HEK293 (cell line): Measurements from ENCODE around the gene GNA12.

Experiments
- CTCF ChIA-PET: fragments of 350-600 bp; formaldehyde crosslinking; extraction: SDS; loops from one replicate; lab custom pipeline; 2021; ENCODE audit warnings: antibody characterized with exemption; lab: Yijun Ruan, JAX
- POLR2A ChIA-PET: fragments of 300-600 bp; formaldehyde crosslinking; extraction: SDS; loops from one replicate; lab custom pipeline; 2020; ENCODE audit warnings: antibody characterized with exemption, inconsistent platforms; lab: Yijun Ruan, JAX
- H3K27ac ChIP-seq: fragments of 200-500 bp; sonication (Bioruptor generic); 2 replicates; pipeline ENCODE4 v1.5.1; 2014; ENCODE audit warnings: low read depth, low read length, control low read depth, inconsistent platforms; ENCODE audit errors: extremely low read depth
- H3K36me3 ChIP-seq, 2 experiments: fragments of 200-500 bp in 1 of 2; sonication (Bioruptor generic) in 1 of 2; 1 replicate in 1 of 2; 2 replicates in 1 of 2; pipeline ENCODE4 v1.5.1; 2014 to 2017; ENCODE audit warnings: inconsistent platforms in 2 of 2, low read length in 2 of 2; ENCODE audit not compliant: control insufficient read depth in 2 of 2, insufficient read depth in 1 of 2
- H3K4me1 ChIP-seq: fragments of 200-500 bp; sonication (Bioruptor generic); 2 replicates; pipeline ENCODE4 v1.5.1; 2014; ENCODE audit warnings: mild to moderate bottlenecking, low read length, inconsistent platforms; ENCODE audit not compliant: control insufficient read depth, insufficient read depth
- H3K4me3 ChIP-seq: 2 replicates; pipeline ENCODE4 v1.5.1; 2011; ENCODE audit warnings: low read depth, mild to moderate bottlenecking, control low read depth, low read length, moderate library complexity
- H3K9me3 ChIP-seq: fragments of 200-500 bp; sonication (Bioruptor generic); 2 replicates; pipeline ENCODE4 v1.5.1; 2014; ENCODE audit warnings: low read depth, low read length, inconsistent platforms; ENCODE audit not compliant: control insufficient read depth, insufficient read depth
- GLIS1 ChIP-seq: fragments of 450-650 bp; formaldehyde crosslinking; IDR thresholded peaks from 2 replicates; pipeline ENCODE4 v1.5.1; 2016; ENCODE audit warnings: missing biosample characterization, missing genetic modification characterization
- KLF8 ChIP-seq: fragments of 450-650 bp; formaldehyde crosslinking; IDR thresholded peaks from 2 replicates; pipeline ENCODE4 v1.5.1; 2016; ENCODE audit warnings: missing biosample characterization, missing genetic modification characterization
- RBAK ChIP-seq: fragments of 450-650 bp; formaldehyde crosslinking; IDR thresholded peaks from 2 replicates; pipeline ENCODE4 v1.5.1; 2016; ENCODE audit warnings: missing biosample characterization, missing genetic modification characterization
- SP3 ChIP-seq: fragments of 450-650 bp; formaldehyde crosslinking; IDR thresholded peaks from 2 replicates; pipeline ENCODE4 v1.5.1; 2016; ENCODE audit warnings: missing biosample characterization, missing genetic modification characterization
- SP7 ChIP-seq: fragments of 450-650 bp; formaldehyde crosslinking; IDR thresholded peaks from 2 replicates; pipeline ENCODE4 v1.5.1; 2016; ENCODE audit warnings: missing biosample characterization, missing genetic modification characterization
- ZBTB8A ChIP-seq: fragments of 450-650 bp; formaldehyde crosslinking; IDR thresholded peaks from 2 replicates; pipeline ENCODE4 v1.5.1; 2016; ENCODE audit warnings: missing biosample characterization, missing genetic modification characterization
- ZIC2 ChIP-seq: fragments of 450-650 bp; formaldehyde crosslinking; IDR thresholded peaks from 2 replicates; pipeline ENCODE4 v1.5.1; 2016; ENCODE audit warnings: missing biosample characterization, missing genetic modification characterization
- ZNF155 ChIP-seq: fragments of 450-650 bp; formaldehyde crosslinking; IDR thresholded peaks from 2 replicates; pipeline ENCODE4 v1.5.1; 2016; ENCODE audit warnings: missing biosample characterization, missing genetic modification characterization
- ZNF248 ChIP-seq: fragments of 450-650 bp; formaldehyde crosslinking; IDR thresholded peaks from 2 replicates; pipeline ENCODE4 v1.5.1; 2017; ENCODE audit warnings: missing biosample characterization, missing genetic modification characterization
- ZNF311 ChIP-seq: fragments of 450-650 bp; formaldehyde crosslinking; IDR thresholded peaks from 2 replicates; pipeline ENCODE4 v1.5.1; 2017; ENCODE audit warnings: missing biosample characterization, missing genetic modification characterization, borderline replicate concordance
- ZNF350 ChIP-seq: fragments of 450-650 bp; formaldehyde crosslinking; IDR thresholded peaks from 2 replicates; pipeline ENCODE4 v1.5.0; 2017; ENCODE audit warnings: missing biosample characterization, mild to moderate bottlenecking, missing genetic modification characterization
- ZNF629 ChIP-seq: fragments of 450-650 bp; formaldehyde crosslinking; IDR thresholded peaks from 2 replicates; pipeline ENCODE4 v1.5.1; 2017; ENCODE audit warnings: missing biosample characterization, missing genetic modification characterization
- ZNF654 ChIP-seq: fragments of 450-650 bp; formaldehyde crosslinking; IDR thresholded peaks from 2 replicates; pipeline ENCODE4 v1.5.1; 2016; ENCODE audit warnings: low read depth, missing biosample characterization, missing genetic modification characterization
- TF ChIP-seq, protein P1 (sequence below): fragments of 450-650 bp; formaldehyde crosslinking; IDR thresholded peaks from 2 replicates; pipeline ENCODE4 v1.5.1; 2016; ENCODE audit warnings: missing biosample characterization, missing genetic modification characterization
- TF ChIP-seq, protein P2 (sequence below): fragments of 450-650 bp; formaldehyde crosslinking; IDR thresholded peaks from 2 replicates; pipeline ENCODE4 v1.5.1; 2017; ENCODE audit warnings: missing biosample characterization, missing genetic modification characterization
- TF ChIP-seq, protein P3 (sequence below): fragments of 450-650 bp; formaldehyde crosslinking; IDR thresholded peaks from 2 replicates; pipeline ENCODE4 v1.5.1; 2016; ENCODE audit warnings: missing biosample characterization, missing genetic modification characterization
- TF ChIP-seq, protein P4 (sequence below): fragments of 450-650 bp; formaldehyde crosslinking; IDR thresholded peaks from 2 replicates; pipeline ENCODE4 v1.5.1; 2016; ENCODE audit warnings: missing biosample characterization, missing genetic modification characterization, low read depth
- TF ChIP-seq, protein P5 (sequence below): fragments of 450-650 bp; formaldehyde crosslinking; IDR thresholded peaks from 2 replicates; pipeline ENCODE4 v1.5.1; 2016; ENCODE audit warnings: missing biosample characterization, missing genetic modification characterization
- TF ChIP-seq, protein P6 (sequence below): fragments of 450-650 bp; formaldehyde crosslinking; IDR thresholded peaks from 2 replicates; pipeline ENCODE4 v1.5.1; 2016; ENCODE audit warnings: missing biosample characterization, missing genetic modification characterization
- TF ChIP-seq, protein P7 (sequence below): fragments of 450-650 bp; formaldehyde crosslinking; IDR thresholded peaks from 2 replicates; pipeline ENCODE4 v1.5.1; 2016; ENCODE audit warnings: missing biosample characterization, missing genetic modification characterization
- TF ChIP-seq, protein P8 (sequence below): fragments of 450-650 bp; formaldehyde crosslinking; IDR thresholded peaks from 2 replicates; pipeline ENCODE4 v1.5.1; 2016; ENCODE audit warnings: missing biosample characterization, missing genetic modification characterization

Gene GNA12

DNA sequence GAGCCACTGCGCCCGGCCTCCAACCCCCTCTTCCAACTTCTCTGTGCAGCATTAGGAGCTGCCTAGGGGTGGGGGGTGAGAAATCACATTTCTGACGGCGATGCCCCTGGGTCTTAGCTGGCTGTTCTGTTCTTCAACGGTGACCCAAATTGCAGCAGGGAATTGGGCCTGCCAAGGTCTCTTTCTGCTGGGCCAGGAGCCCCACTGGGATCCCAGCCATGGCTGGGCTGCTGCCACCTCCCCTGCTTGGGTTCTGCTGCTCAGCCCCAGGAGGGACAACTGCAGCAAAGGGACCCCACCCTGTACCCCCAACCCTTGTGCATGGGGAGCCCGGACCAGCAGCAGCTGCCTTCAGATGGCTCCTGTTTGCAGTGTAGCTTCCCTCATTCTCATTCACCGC lies 43.7 kb upstream of the GNA12 start (continued):
- TF ChIP-seq, protein P1, sequence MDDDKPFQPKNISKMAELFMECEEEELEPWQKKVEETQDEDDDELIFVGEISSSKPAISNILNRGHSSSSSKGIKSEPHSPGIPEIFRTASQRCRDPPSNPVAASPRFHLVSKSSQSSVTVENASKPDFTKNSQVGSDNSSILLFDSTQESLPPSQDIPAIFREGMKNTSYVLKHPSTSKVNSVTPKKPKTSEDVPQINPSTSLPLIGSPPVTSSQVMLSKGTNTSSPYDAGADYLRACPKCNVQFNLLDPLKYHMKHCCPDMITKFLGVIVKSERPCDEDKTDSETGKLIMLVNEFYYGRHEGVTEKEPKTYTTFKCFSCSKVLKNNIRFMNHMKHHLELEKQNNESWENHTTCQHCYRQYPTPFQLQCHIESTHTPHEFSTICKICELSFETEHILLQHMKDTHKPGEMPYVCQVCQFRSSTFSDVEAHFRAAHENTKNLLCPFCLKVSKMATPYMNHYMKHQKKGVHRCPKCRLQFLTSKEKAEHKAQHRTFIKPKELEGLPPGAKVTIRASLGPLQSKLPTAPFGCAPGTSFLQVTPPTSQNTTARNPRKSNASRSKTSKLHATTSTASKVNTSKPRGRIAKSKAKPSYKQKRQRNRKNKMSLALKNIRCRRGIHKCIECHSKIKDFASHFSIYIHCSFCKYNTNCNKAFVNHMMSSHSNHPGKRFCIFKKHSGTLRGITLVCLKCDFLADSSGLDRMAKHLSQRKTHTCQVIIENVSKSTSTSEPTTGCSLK (tag by site-specific recombination), result no peak

DNA sequence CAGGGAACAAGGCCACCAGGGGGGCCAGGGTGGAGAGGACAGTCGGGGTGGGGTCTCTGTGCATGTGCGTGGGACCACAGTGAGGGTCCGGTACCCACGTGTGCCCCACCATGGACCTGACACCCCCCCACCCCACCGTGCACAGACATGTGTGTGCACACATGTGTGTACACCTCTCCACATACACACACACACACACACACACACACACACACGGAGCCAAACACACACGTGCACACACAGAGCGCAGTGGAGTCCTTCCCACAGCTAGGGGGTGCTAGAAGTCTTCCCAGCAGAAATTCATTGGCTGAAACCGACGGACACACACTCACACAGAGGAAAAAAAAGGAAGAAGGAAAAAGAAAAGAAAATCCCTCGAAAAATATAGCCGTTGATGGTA lies 42.8 kb upstream of the GNA12 start:
- ChIA-PET POLR2A (no interaction called here), CTCF (interaction anchor here (0.6 to 1.5 kb wide), 9 partner anchors 11 to 709 kb away, joined by 3 to 5 read pairs (median 3); no protein-coding TSS in a partner anchor)
- Histone ChIP-seq H3K27ac (no peak overlapping the region), H3K36me3 (no peaks in the 10 kb centered on the region), H3K9me3 (no peaks in the 10 kb centered on the region), H3K4me1 (no peaks in the 10 kb centered on the region), H3K4me3 (no peak overlapping the region)
- TF ChIP-seq, protein P2, sequence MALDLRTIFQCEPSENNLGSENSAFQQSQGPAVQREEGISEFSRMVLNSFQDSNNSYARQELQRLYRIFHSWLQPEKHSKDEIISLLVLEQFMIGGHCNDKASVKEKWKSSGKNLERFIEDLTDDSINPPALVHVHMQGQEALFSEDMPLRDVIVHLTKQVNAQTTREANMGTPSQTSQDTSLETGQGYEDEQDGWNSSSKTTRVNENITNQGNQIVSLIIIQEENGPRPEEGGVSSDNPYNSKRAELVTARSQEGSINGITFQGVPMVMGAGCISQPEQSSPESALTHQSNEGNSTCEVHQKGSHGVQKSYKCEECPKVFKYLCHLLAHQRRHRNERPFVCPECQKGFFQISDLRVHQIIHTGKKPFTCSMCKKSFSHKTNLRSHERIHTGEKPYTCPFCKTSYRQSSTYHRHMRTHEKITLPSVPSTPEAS, result peak; percentile 96
- TF ChIP-seq, protein P3, sequence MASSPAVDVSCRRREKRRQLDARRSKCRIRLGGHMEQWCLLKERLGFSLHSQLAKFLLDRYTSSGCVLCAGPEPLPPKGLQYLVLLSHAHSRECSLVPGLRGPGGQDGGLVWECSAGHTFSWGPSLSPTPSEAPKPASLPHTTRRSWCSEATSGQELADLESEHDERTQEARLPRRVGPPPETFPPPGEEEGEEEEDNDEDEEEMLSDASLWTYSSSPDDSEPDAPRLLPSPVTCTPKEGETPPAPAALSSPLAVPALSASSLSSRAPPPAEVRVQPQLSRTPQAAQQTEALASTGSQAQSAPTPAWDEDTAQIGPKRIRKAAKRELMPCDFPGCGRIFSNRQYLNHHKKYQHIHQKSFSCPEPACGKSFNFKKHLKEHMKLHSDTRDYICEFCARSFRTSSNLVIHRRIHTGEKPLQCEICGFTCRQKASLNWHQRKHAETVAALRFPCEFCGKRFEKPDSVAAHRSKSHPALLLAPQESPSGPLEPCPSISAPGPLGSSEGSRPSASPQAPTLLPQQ (tag by site-specific recombination), result no peak
- peak; percentile 24; the same call in 1 of the 2 replicates for TF ChIP-seq GLIS1
- TF ChIP-seq RBAK (tag by site-specific recombination), result no peak
- TF ChIP-seq, protein P4, sequence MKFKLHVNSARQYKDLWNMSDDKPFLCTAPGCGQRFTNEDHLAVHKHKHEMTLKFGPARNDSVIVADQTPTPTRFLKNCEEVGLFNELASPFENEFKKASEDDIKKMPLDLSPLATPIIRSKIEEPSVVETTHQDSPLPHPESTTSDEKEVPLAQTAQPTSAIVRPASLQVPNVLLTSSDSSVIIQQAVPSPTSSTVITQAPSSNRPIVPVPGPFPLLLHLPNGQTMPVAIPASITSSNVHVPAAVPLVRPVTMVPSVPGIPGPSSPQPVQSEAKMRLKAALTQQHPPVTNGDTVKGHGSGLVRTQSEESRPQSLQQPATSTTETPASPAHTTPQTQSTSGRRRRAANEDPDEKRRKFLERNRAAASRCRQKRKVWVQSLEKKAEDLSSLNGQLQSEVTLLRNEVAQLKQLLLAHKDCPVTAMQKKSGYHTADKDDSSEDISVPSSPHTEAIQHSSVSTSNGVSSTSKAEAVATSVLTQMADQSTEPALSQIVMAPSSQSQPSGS (tag by site-specific recombination), result no peak
- no peak for TF ChIP-seq ZNF155 (tag by site-specific recombination)
- no peak for TF ChIP-seq ZNF311 (tag by site-specific recombination)
- TF ChIP-seq SP3, result no peak
- TF ChIP-seq ZBTB8A (tag by site-specific recombination), result no peak
- TF ChIP-seq ZNF248, result no peak
- no peak for TF ChIP-seq ZNF350 (tag by site-specific recombination)
- TF ChIP-seq KLF8 (tag by site-specific recombination), result no peak
- TF ChIP-seq ZNF629, result no peak
- TF ChIP-seq, protein P5, sequence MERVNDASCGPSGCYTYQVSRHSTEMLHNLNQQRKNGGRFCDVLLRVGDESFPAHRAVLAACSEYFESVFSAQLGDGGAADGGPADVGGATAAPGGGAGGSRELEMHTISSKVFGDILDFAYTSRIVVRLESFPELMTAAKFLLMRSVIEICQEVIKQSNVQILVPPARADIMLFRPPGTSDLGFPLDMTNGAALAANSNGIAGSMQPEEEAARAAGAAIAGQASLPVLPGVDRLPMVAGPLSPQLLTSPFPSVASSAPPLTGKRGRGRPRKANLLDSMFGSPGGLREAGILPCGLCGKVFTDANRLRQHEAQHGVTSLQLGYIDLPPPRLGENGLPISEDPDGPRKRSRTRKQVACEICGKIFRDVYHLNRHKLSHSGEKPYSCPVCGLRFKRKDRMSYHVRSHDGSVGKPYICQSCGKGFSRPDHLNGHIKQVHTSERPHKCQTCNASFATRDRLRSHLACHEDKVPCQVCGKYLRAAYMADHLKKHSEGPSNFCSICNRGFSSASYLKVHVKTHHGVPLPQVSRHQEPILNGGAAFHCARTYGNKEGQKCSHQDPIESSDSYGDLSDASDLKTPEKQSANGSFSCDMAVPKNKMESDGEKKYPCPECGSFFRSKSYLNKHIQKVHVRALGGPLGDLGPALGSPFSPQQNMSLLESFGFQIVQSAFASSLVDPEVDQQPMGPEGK, result 0 out of 2 replicates have a peak, but pooled peaks have one; percentile 24
- TF ChIP-seq, protein P6, sequence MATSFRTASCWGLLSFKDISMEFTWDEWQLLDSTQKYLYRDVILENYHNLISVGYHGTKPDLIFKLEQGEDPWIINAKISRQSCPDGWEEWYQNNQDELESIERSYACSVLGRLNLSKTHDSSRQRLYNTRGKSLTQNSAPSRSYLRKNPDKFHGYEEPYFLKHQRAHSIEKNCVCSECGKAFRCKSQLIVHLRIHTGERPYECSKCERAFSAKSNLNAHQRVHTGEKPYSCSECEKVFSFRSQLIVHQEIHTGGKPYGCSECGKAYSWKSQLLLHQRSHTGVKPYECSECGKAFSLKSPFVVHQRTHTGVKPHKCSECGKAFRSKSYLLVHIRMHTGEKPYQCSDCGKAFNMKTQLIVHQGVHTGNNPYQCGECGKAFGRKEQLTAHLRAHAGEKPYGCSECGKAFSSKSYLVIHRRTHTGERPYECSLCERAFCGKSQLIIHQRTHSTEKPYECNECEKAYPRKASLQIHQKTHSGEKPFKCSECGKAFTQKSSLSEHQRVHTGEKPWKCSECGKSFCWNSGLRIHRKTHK, result no peak
- TF ChIP-seq ZNF654, result peak; percentile 97
- TF ChIP-seq, protein P7, sequence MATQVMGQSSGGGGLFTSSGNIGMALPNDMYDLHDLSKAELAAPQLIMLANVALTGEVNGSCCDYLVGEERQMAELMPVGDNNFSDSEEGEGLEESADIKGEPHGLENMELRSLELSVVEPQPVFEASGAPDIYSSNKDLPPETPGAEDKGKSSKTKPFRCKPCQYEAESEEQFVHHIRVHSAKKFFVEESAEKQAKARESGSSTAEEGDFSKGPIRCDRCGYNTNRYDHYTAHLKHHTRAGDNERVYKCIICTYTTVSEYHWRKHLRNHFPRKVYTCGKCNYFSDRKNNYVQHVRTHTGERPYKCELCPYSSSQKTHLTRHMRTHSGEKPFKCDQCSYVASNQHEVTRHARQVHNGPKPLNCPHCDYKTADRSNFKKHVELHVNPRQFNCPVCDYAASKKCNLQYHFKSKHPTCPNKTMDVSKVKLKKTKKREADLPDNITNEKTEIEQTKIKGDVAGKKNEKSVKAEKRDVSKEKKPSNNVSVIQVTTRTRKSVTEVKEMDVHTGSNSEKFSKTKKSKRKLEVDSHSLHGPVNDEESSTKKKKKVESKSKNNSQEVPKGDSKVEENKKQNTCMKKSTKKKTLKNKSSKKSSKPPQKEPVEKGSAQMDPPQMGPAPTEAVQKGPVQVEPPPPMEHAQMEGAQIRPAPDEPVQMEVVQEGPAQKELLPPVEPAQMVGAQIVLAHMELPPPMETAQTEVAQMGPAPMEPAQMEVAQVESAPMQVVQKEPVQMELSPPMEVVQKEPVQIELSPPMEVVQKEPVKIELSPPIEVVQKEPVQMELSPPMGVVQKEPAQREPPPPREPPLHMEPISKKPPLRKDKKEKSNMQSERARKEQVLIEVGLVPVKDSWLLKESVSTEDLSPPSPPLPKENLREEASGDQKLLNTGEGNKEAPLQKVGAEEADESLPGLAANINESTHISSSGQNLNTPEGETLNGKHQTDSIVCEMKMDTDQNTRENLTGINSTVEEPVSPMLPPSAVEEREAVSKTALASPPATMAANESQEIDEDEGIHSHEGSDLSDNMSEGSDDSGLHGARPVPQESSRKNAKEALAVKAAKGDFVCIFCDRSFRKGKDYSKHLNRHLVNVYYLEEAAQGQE (tag by site-specific recombination), result no peak
- TF ChIP-seq SP7, result 0 out of 2 replicates have a peak, but pooled peaks have one; percentile 14
- TF ChIP-seq, protein P8, sequence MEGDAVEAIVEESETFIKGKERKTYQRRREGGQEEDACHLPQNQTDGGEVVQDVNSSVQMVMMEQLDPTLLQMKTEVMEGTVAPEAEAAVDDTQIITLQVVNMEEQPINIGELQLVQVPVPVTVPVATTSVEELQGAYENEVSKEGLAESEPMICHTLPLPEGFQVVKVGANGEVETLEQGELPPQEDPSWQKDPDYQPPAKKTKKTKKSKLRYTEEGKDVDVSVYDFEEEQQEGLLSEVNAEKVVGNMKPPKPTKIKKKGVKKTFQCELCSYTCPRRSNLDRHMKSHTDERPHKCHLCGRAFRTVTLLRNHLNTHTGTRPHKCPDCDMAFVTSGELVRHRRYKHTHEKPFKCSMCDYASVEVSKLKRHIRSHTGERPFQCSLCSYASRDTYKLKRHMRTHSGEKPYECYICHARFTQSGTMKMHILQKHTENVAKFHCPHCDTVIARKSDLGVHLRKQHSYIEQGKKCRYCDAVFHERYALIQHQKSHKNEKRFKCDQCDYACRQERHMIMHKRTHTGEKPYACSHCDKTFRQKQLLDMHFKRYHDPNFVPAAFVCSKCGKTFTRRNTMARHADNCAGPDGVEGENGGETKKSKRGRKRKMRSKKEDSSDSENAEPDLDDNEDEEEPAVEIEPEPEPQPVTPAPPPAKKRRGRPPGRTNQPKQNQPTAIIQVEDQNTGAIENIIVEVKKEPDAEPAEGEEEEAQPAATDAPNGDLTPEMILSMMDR (tag by site-specific recombination), result peak; percentile 77
- no peak for TF ChIP-seq ZIC2 (tag by site-specific recombination)
